Trophoblast cell (in vitro differentiated cells and primary cell): Measurements from ENCODE around the gene PCSK4.

Experiments
- DNase-seq, 2 donors: peaks; one replicate each; pipeline ENCODE4 v3.0.0-alpha.2; 2016
- H2AFZ ChIP-seq: 2 replicates; pipeline ENCODE4 v1.6.1; 2013; ENCODE audit warnings: low read length, moderate library complexity, mild to moderate bottlenecking; ENCODE audit not compliant: insufficient read depth, poor library complexity
- H2AK5ac ChIP-seq: 2 replicates; pipeline ENCODE4 v1.6.1; 2013; ENCODE audit warnings: mild to moderate bottlenecking, low read length
- H2BK120ac ChIP-seq: 2 replicates; pipeline ENCODE4 v1.6.1; 2013; ENCODE audit warnings: low read length, mild to moderate bottlenecking, moderate library complexity; ENCODE audit not compliant: insufficient read depth, poor library complexity
- H2BK12ac ChIP-seq: 2 replicates; pipeline ENCODE4 v1.6.1; 2013; ENCODE audit warnings: mild to moderate bottlenecking, low read length, moderate library complexity
- H2BK5ac ChIP-seq: 2 replicates; pipeline ENCODE4 v1.6.1; 2013; ENCODE audit warnings: low read length, low read depth, moderate library complexity, mild to moderate bottlenecking; ENCODE audit not compliant: poor library complexity
- H3K14ac ChIP-seq: 2 replicates; pipeline ENCODE4 v1.6.1; 2013; ENCODE audit warnings: mild to moderate bottlenecking, low read length
- H3K18ac ChIP-seq: 2 replicates; pipeline ENCODE4 v1.6.1; 2013; ENCODE audit warnings: mild to moderate bottlenecking, low read length
- H3K23ac ChIP-seq: 2 replicates; pipeline ENCODE4 v1.6.1; 2013; ENCODE audit warnings: low read length
- H3K27ac ChIP-seq: 2 replicates; pipeline ENCODE4 v1.5.1; 2013; ENCODE audit warnings: low read depth, mild to moderate bottlenecking, inconsistent platforms, low read length, moderate library complexity
- H3K27me3 ChIP-seq: 2 replicates; pipeline ENCODE4 v1.6.1; 2013; ENCODE audit warnings: inconsistent platforms, mild to moderate bottlenecking, low read length, moderate library complexity; ENCODE audit not compliant: insufficient read depth
- H3K36me3 ChIP-seq, 2 experiments: 1 replicate in 1 of 2; 2 replicates in 1 of 2; pipeline ENCODE4 v1.6.1; 2013; ENCODE audit warnings: low read length in 2 of 2, mild to moderate bottlenecking in 2 of 2, moderate library complexity in 1 of 2; ENCODE audit not compliant: insufficient read depth in 2 of 2, control insufficient read depth in 1 of 2
- H3K4ac ChIP-seq: 2 replicates; pipeline ENCODE4 v1.6.1; 2013; ENCODE audit warnings: low read depth, mild to moderate bottlenecking, low read length, moderate library complexity
- H3K4me1 ChIP-seq, 2 experiments: 1 replicate in 1 of 2; 2 replicates in 1 of 2; pipeline ENCODE4 v1.6.1; 2013; ENCODE audit warnings: low read length in 2 of 2, mild to moderate bottlenecking in 2 of 2, moderate library complexity in 1 of 2; ENCODE audit not compliant: insufficient read depth in 2 of 2, control insufficient read depth in 1 of 2
- H3K4me2 ChIP-seq: 2 replicates; pipeline ENCODE4 v1.6.1; 2013; ENCODE audit warnings: inconsistent platforms, mild to moderate bottlenecking, low read length, moderate library complexity
- H3K4me3 ChIP-seq: 2 replicates; pipeline ENCODE4 v1.5.1; 2013; ENCODE audit warnings: mild to moderate bottlenecking, low read depth, low read length, inconsistent platforms
- H3K79me1 ChIP-seq: one replicate; pipeline ENCODE4 v1.6.1; 2013; ENCODE audit warnings: low read length
- H3K79me2 ChIP-seq: 2 replicates; pipeline ENCODE4 v1.6.1; 2013; ENCODE audit warnings: low read length, mild to moderate bottlenecking; ENCODE audit not compliant: control insufficient read depth, insufficient read depth, poor library complexity
- H3K9ac ChIP-seq: 2 replicates; pipeline ENCODE4 v1.6.1; 2013; ENCODE audit warnings: mild to moderate bottlenecking, low read length
- H3K9me3 ChIP-seq: 2 replicates; pipeline ENCODE4 v1.6.1; 2013; ENCODE audit warnings: low read depth, mild to moderate bottlenecking, control low read depth, inconsistent platforms, low read length; ENCODE audit not compliant: insufficient read depth
- H4K12ac ChIP-seq: 2 replicates; pipeline ENCODE4 v1.6.1; 2013; ENCODE audit warnings: low read depth, mild to moderate bottlenecking, low read length, moderate library complexity
- H4K8ac ChIP-seq: 2 replicates; pipeline ENCODE4 v1.6.1; 2013; ENCODE audit warnings: low read depth, mild to moderate bottlenecking, low read length, moderate library complexity
- H4K91ac ChIP-seq: one replicate; pipeline ENCODE4 v1.6.1; 2013; ENCODE audit warnings: low read depth, mild to moderate bottlenecking, low read length, moderate library complexity
- WGBS: extraction: QIAGEN DNeasy Blood & Tissue Kit; methylation state at CpG from one replicate; pipeline ENCODE4 v1.1.7; 2013; ENCODE audit warnings: missing lambda C conversion rate; ENCODE audit not compliant: insufficient read length, insufficient coverage; ENCODE audit errors: extremely low coverage; 5-methylcytosine and 5-hydroxymethylcytosine counted together

Gene PCSK4

GRCh38 chr19:1446713-1447481 is 43.3 kb downstream of the PCSK4 start:
- Histone ChIP-seq H3K4me1 (peaks cover 6 to 12% of the 10 kb centered on the region in 2 experiments), H3K14ac (no peak overlapping the region), H4K12ac (no peak overlapping the region), H4K8ac (no peak overlapping the region), H3K9ac (no peak overlapping the region), H4K91ac (no peak overlapping the region), H3K4me2 (peak overlapping the region; percentile 44), H3K79me1 (no peaks in the 10 kb centered on the region), H2BK120ac (no peak overlapping the region), H2BK5ac (no peak overlapping the region), H2BK12ac (no peak overlapping the region), H3K18ac (no peak overlapping the region), H3K4ac (no peak overlapping the region), H3K27me3 (peaks cover 56% of the 10 kb centered on the region), H3K23ac (no peak overlapping the region), H3K36me3 (peaks cover 8 to 9% of the 10 kb centered on the region in 2 experiments), H3K79me2 (no peaks in the 10 kb centered on the region), H3K9me3 (peaks cover 9% of the 10 kb centered on the region), H2AFZ (no peak overlapping the region), H2AK5ac (no peak overlapping the region), H3K4me3 (peak overlapping the region; percentile 5), H3K27ac (no peak overlapping the region)
- WGBS, result no CpG with 5 or more reads among the region's 63 CpGs
- no peak for DNase-seq

- peak overlapping the region; percentile 44 for H3K4me2 ChIP-seq
- WGBS, result no CpG with 5 or more reads among the region's 99 CpGs
- H2BK120ac ChIP-seq, result no peak overlapping the region
- H3K18ac ChIP-seq, result no peak overlapping the region
- H2AK5ac ChIP-seq, result no peak overlapping the region
- no peak overlapping the region for H3K23ac ChIP-seq
- no peak for DNase-seq
- H3K27me3 ChIP-seq, result peaks cover 49% of the 10 kb centered on the region
- H2BK12ac ChIP-seq, result no peak overlapping the region
- H3K79me2 ChIP-seq, result no peaks in the 10 kb centered on the region
- H2BK5ac ChIP-seq, result no peak overlapping the region
- H3K4ac ChIP-seq, result no peak overlapping the region
- no peaks in the 10 kb centered on the region for H3K79me1 ChIP-seq
- peak overlapping the region; percentile 60 for H3K4me3 ChIP-seq
- H2AFZ ChIP-seq, result no peak overlapping the region
- H3K9ac ChIP-seq, result no peak overlapping the region
- no peak overlapping the region for H4K12ac ChIP-seq
- peaks cover 9% of the 10 kb centered on the region for H3K9me3 ChIP-seq
- no peak overlapping the region for H3K14ac ChIP-seq
- no peak overlapping the region for H4K8ac ChIP-seq
- H3K4me1 ChIP-seq, result peaks cover 6 to 12% of the 10 kb centered on the region in 2 experiments
- no peak overlapping the region for H4K91ac ChIP-seq
- H3K36me3 ChIP-seq, result peaks cover 16 to 17% of the 10 kb centered on the region in 2 experiments
- no peak overlapping the region for H3K27ac ChIP-seq
Measured at GRCh38 chr19:1445932-1446712, 44.0 kb downstream of the PCSK4 start.

GRCh38 chr19:1445185-1445931 is 44.8 kb downstream of the PCSK4 start:
- no peak overlapping the region for H3K4ac ChIP-seq
- peak; percentile 47 to 80 for DNase-seq
- H3K4me2 ChIP-seq, result peak overlapping the region; percentile 90
- peaks cover 23 to 24% of the 10 kb centered on the region in 2 experiments for H3K36me3 ChIP-seq
- no peaks in the 10 kb centered on the region for H3K79me2 ChIP-seq
- H3K9me3 ChIP-seq, result peaks cover 6% of the 10 kb centered on the region
- peaks cover 6 to 14% of the 10 kb centered on the region in 2 experiments for H3K4me1 ChIP-seq
- peaks cover 41% of the 10 kb centered on the region for H3K27me3 ChIP-seq
- H2BK12ac ChIP-seq, result no peak overlapping the region
- H3K79me1 ChIP-seq, result no peaks in the 10 kb centered on the region
- peak overlapping the region; percentile 57 for H3K4me3 ChIP-seq
- H3K14ac ChIP-seq, result no peak overlapping the region
- no peak overlapping the region for H3K23ac ChIP-seq
- H2BK5ac ChIP-seq, result no peak overlapping the region
- no peak overlapping the region for H2AK5ac ChIP-seq
- H4K12ac ChIP-seq, result no peak overlapping the region
- peak overlapping the region; percentile 16 for H3K27ac ChIP-seq
- no peak overlapping the region for H4K8ac ChIP-seq
- H2AFZ ChIP-seq, result no peak overlapping the region
- WGBS, result no CpG with 5 or more reads among the region's 70 CpGs
- H2BK120ac ChIP-seq, result no peak overlapping the region
- no peak overlapping the region for H3K18ac ChIP-seq
- H4K91ac ChIP-seq, result no peak overlapping the region
- H3K9ac ChIP-seq, result no peak overlapping the region

GRCh38 chr19:1441677-1442438 is 48.3 kb downstream of the PCSK4 start:
- no peak overlapping the region for H4K91ac ChIP-seq
- no peak overlapping the region for H3K4ac ChIP-seq
- peaks cover 34 to 35% of the 10 kb centered on the region in 2 experiments for H3K36me3 ChIP-seq
- no peak overlapping the region for H2BK12ac ChIP-seq
- peaks cover 14% of the 10 kb centered on the region for H3K79me2 ChIP-seq
- H2BK5ac ChIP-seq, result no peak overlapping the region
- no peak overlapping the region for H3K4me2 ChIP-seq
- no peak for DNase-seq
- no peak overlapping the region for H2BK120ac ChIP-seq
- WGBS, result no CpG with 5 or more reads among the region's 25 CpGs
- H3K27ac ChIP-seq, result no peak overlapping the region
- no peaks in the 10 kb centered on the region for H3K9me3 ChIP-seq
- peaks cover 6% of the 10 kb centered on the region for H3K79me1 ChIP-seq
- H3K4me1 ChIP-seq, result peaks cover 12 to 21% of the 10 kb centered on the region in 2 experiments
- no peak overlapping the region for H4K12ac ChIP-seq
- H3K14ac ChIP-seq, result no peak overlapping the region
- H3K18ac ChIP-seq, result no peak overlapping the region
- peaks cover 13% of the 10 kb centered on the region for H3K27me3 ChIP-seq
- H3K9ac ChIP-seq, result no peak overlapping the region
- H4K8ac ChIP-seq, result no peak overlapping the region
- no peak overlapping the region for H3K23ac ChIP-seq
- H2AK5ac ChIP-seq, result no peak overlapping the region
- H3K4me3 ChIP-seq, result no peak overlapping the region
- no peak overlapping the region for H2AFZ ChIP-seq
